BJ (cell line): ENCODE measurements around the gene SLC52A1. TPM values are rescaled to one million over a fixed set of nuclear protein-coding genes. Genes with fewer than 3 reads are reported as not detected.
A peak's percentile ranks its signal among the peaks of the same experiment; 100 is the strongest.

Experiments
- CTCF ChIA-PET: fragments of 350-600 bp; formaldehyde crosslinking; extraction: SDS; loops from one replicate; lab custom pipeline; 2021; ENCODE audit warnings: antibody characterized with exemption, inconsistent platforms; lab: Yijun Ruan, JAX
- POLR2A ChIA-PET: fragments of 300-600 bp; sonication (Branson Sonifier 250); formaldehyde crosslinking; extraction: SDS; loops from one replicate; lab custom pipeline; 2021; ENCODE audit warnings: antibody characterized with exemption; lab: Charles Lee
- DNase-seq: peaks from one replicate; pipeline ENCODE4 v3.0.0-alpha.2; 2011; ENCODE audit warnings: low read depth
- H3K27me3 ChIP-seq: 2 replicates; pipeline ENCODE4 v1.6.0; 2011; ENCODE audit warnings: low read length; ENCODE audit not compliant: control insufficient read depth, insufficient read depth
- H3K36me3 ChIP-seq: 2 replicates; pipeline ENCODE4 v1.5.1; 2011; ENCODE audit warnings: low read length; ENCODE audit not compliant: control insufficient read depth, insufficient read depth
- H3K4me3 ChIP-seq: 2 replicates; pipeline ENCODE4 v1.5.1; 2011; ENCODE audit warnings: low read depth, mild to moderate bottlenecking, control low read depth, low read length
- polyA plus RNA-seq: library from polyadenylated mRNA; depleted of rRNA; stranded (reverse); fragments of >200 nt; gene quantifications from 2 replicates; pipeline ENCODE4 v1.2.3, GENCODE V29; 2011
- TF ChIP-seq, protein P1 (sequence below): IDR thresholded peaks from 2 replicates; pipeline ENCODE4 v1.5.1; 2011; ENCODE audit warnings: low read depth, mild to moderate bottlenecking, control low read depth, inconsistent platforms, low read length, moderate library complexity; ENCODE audit not compliant: insufficient read depth

Gene SLC52A1
- polyA plus RNA-seq, 1 experiment: 0.23 TPM

DNA sequence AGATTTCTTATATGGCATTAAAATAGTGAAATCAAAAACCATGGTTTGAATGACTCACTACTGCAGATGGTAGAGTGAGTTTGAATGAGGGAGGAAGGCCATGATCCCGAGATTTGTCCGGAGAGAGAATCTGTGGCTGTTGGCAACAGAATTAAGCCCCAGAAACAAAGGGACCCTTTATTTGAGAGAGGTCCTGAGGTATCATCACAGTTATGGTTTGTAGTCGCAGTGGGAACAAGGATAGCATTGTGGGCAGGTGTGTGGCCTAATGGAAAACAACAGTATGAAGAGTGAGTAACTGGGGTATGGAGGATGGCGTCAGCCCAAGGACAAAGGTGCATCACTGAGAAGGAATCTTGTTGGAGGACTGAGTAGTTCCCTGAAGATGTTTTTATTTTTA, 34.5 kb upstream of the SLC52A1 start:
- no peaks in the 10 kb centered on the region for H3K36me3 ChIP-seq
- TF ChIP-seq, protein P1, sequence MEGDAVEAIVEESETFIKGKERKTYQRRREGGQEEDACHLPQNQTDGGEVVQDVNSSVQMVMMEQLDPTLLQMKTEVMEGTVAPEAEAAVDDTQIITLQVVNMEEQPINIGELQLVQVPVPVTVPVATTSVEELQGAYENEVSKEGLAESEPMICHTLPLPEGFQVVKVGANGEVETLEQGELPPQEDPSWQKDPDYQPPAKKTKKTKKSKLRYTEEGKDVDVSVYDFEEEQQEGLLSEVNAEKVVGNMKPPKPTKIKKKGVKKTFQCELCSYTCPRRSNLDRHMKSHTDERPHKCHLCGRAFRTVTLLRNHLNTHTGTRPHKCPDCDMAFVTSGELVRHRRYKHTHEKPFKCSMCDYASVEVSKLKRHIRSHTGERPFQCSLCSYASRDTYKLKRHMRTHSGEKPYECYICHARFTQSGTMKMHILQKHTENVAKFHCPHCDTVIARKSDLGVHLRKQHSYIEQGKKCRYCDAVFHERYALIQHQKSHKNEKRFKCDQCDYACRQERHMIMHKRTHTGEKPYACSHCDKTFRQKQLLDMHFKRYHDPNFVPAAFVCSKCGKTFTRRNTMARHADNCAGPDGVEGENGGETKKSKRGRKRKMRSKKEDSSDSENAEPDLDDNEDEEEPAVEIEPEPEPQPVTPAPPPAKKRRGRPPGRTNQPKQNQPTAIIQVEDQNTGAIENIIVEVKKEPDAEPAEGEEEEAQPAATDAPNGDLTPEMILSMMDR: no peak
- no peak overlapping the region for H3K4me3 ChIP-seq
- ChIA-PET POLR2A (no interaction called here), CTCF (no interaction called here)
- no peak for DNase-seq
- H3K27me3 ChIP-seq: peaks cover 3% of the 10 kb centered on the region; the same call in 1 of the 2 replicates

DNA sequence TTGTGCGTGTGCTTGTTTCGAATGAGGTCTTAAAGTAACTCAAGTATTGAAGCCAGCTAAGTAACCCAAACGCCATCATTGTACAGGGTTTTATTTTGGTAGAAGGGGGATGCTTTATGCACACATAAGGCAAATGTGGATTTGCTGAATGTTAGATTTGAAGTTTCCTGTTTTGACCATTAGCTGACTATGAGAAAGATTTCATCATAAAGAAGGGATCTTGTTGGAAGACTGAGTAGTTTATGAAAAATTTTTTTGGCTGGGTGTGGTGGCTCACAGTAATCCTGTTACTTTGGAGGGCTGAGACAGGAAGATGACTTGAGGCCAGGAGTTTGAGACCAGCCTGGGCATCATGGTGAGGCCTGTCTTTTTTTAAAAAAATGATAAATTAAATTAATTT, 33.0 kb upstream of the SLC52A1 start:
- ChIA-PET CTCF (interaction anchor here (0.8 kb wide), 1 partner anchor 38 kb away, joined by 3 read pairs; no protein-coding TSS in a partner anchor), POLR2A (no interaction called here)
- TF ChIP-seq, protein P1: no peak
- Histone ChIP-seq H3K27me3 (peaks cover 5% of the 10 kb centered on the region; the same call in 1 of the 2 replicates), H3K4me3 (no peak overlapping the region), H3K36me3 (no peaks in the 10 kb centered on the region)
- no peak for DNase-seq

DNA sequence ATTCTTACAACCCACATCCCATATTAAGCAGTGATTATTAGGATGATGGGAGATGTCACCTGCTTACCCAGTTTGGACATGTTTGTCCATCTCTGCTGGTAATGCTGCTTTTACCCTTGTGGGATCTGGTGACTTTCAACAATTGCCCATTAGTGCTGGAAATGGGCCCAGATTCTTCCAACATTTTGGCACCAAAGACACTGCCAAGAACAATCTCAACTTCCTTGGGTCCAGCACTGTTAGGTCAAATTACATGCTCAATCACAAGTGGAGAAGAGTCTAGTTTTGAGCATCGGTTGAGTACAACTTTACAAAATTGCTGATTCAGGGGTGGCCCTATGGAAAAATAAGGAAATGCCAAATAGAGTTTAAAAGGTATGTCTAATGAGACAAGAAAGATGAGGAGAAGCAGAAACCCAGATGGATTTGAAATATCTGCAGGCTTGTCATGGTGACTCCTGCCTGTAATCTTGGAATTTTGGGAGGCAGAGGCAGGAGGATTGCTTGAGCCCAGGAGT, 30.1 kb upstream of the SLC52A1 start:
- TF ChIP-seq, protein P1: no peak
- no peak for DNase-seq
- POLR2A ChIA-PET: no interaction called here
- CTCF ChIA-PET: no interaction called here
- Histone ChIP-seq H3K27me3 (peaks cover 6% of the 10 kb centered on the region; the same call in 1 of the 2 replicates), H3K4me3 (no peak overlapping the region), H3K36me3 (no peaks in the 10 kb centered on the region)

DNA sequence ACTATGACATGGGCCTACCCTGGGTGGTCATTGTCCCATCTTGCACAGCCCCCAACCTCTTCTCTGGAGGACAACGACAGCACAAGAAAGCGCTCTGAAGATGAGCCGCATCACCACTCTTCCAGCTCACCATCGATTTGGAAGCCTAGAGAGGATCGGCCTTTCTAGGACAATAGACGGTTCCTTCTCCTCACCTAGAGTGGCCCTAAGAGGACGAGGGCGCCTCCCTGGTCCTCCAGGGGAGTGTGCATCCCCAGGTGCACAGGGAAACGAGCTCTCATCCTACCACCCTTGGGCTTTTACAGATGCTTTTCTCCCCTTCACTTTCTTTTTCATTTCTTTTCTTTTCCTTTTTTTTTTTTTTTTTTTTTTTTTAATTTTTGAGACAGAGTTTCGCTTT, 20.3 kb upstream of the SLC52A1 start:
- TF ChIP-seq, protein P1: no peak
- Histone ChIP-seq H3K4me3 (no peak overlapping the region), H3K36me3 (no peaks in the 10 kb centered on the region), H3K27me3 (peaks cover 1% of the 10 kb centered on the region; the same call in 1 of the 2 replicates)
- no peak for DNase-seq
- ChIA-PET POLR2A (interaction anchor here (0.6 kb wide), 1 partner anchor 30 kb away, joined by 6 read pairs; no protein-coding TSS in a partner anchor), CTCF (interaction anchor here (0.7 to 1.9 kb wide), 3 partner anchors 9 to 27 kb away, joined by 3 to 5 read pairs (median 3); no protein-coding TSS in a partner anchor)

DNA sequence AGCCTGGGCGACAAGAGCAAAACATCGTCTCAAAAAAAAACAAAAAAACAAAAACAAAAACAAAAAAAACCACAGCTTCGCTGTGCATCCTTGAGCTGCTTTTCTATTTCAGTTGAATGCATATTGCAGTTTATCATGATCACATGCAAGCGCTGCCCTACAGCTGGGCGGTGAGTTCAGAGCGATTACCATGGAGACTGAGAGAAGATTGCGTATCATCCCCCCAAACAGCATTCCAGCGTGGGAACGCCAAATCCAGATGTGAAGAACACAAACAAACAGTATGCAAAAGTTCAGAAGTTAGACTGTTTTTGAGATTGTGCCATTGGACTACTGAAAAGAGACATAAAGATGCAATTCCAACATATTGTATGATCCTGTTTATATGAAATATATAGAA, 15.1 kb upstream of the SLC52A1 start:
- Histone ChIP-seq H3K27me3 (no peaks in the 10 kb centered on the region), H3K36me3 (no peaks in the 10 kb centered on the region), H3K4me3 (no peak overlapping the region)
- ChIA-PET CTCF (interaction anchor here (0.9 to 2.4 kb wide), 4 partner anchors 10 to 18 kb away, joined by 3 to 12 read pairs (median 4); no protein-coding TSS in a partner anchor), POLR2A (no interaction called here)
- TF ChIP-seq, protein P1: no peak
- peak; percentile 48 for DNase-seq
